Rectal smooth muscle tissue (tissue), 1 donor: ENCODE measurements around the gene TPRN.

ENCODE experiments used
- H3K27ac ChIP-seq: one replicate; pipeline ENCODE4 v1.7.0; 2013; ENCODE audit warnings: low read depth, low read length, inconsistent platforms
- H3K27me3 ChIP-seq: one replicate; pipeline ENCODE4 v1.7.0; 2013; ENCODE audit warnings: low read length; ENCODE audit not compliant: control insufficient read depth, insufficient read depth
- H3K36me3 ChIP-seq: one replicate; pipeline ENCODE4 v1.7.0; 2013; ENCODE audit warnings: low read length; ENCODE audit not compliant: control insufficient read depth, insufficient read depth
- H3K4me1 ChIP-seq: one replicate; pipeline ENCODE4 v1.7.0; 2013; ENCODE audit warnings: low read length; ENCODE audit not compliant: control insufficient read depth, insufficient read depth
- H3K4me3 ChIP-seq: one replicate; pipeline ENCODE4 v1.7.0; 2013; ENCODE audit warnings: low read length
- H3K9ac ChIP-seq: one replicate; pipeline ENCODE4 v1.7.0; 2013; ENCODE audit warnings: low read length

TPRN gene

GRCh38 chr9:137143459-137143858, 57.1 kb downstream of the TPRN start:
- H3K36me3 ChIP-seq, result no peaks in the 10 kb centered on the region
- no peak overlapping the region for H3K27ac ChIP-seq
- H3K4me3 ChIP-seq, result no peak overlapping the region
- no peaks in the 10 kb centered on the region for H3K4me1 ChIP-seq
- no peak overlapping the region for H3K9ac ChIP-seq
- peaks cover 29% of the 10 kb centered on the region for H3K27me3 ChIP-seq

- no peak overlapping the region for H3K4me3 ChIP-seq
- H3K27me3 ChIP-seq, result peaks cover 34% of the 10 kb centered on the region
- no peaks in the 10 kb centered on the region for H3K4me1 ChIP-seq
- no peaks in the 10 kb centered on the region for H3K36me3 ChIP-seq
- H3K27ac ChIP-seq, result no peak overlapping the region
- no peak overlapping the region for H3K9ac ChIP-seq
These were observed 58.3 kb downstream of the TPRN start for GRCh38 chr9:137141976-137142936.
